Prostate gland (tissue), 2 donors: ENCODE results near the gene TEAD4. TPM values are rescaled to one million over a fixed set of nuclear protein-coding genes. Genes with fewer than 3 reads are reported as not detected.

ENCODE experiments used
- DNase-seq: peaks from one replicate; pipeline ENCODE4 v3.0.0-alpha.2; 2019; ENCODE audit warnings: low spot score
- H3K27ac ChIP-seq, 2 donors: fragments of 200-600 bp; sonication (generic); 2 replicates each; pipeline ENCODE4 v1.5.1; 2017 to 2019
- H3K27me3 ChIP-seq: fragments of 200-600 bp; sonication (generic); replicated peaks from 2 replicates; pipeline ENCODE4 v1.5.1; 2019; ENCODE audit not compliant: insufficient read depth
- H3K36me3 ChIP-seq, 2 donors: fragments of 200-600 bp; sonication (generic); 1 replicate in 1 of 2; 2 replicates in 1 of 2; pipeline versions ENCODE4 v1.5.1 to v1.8.1; 2017 to 2019
- H3K4me1 ChIP-seq: fragments of 200-600 bp; sonication (generic); replicated peaks from 2 replicates; pipeline ENCODE4 v1.5.1; 2019
- H3K4me3 ChIP-seq, 2 donors: fragments of 200-600 bp; sonication (generic); 2 replicates each; pipeline ENCODE4 v1.5.1; 2017 to 2019
- H3K9me3 ChIP-seq: fragments of 200-600 bp; sonication (generic); 2 replicates; pipeline ENCODE4 v1.5.1; 2017
- POLR2A ChIP-seq: fragments of 450-650 bp; IDR thresholded peaks from one replicate; pipeline ENCODE4 v1.6.1; 2016; ENCODE audit warnings: antibody characterized with exemption, mild to moderate bottlenecking
- POLR2AphosphoS5 ChIP-seq: sonication (generic); formaldehyde crosslinking; IDR thresholded peaks from one replicate; pipeline ENCODE4 v1.6.1; 2017; ENCODE audit warnings: antibody characterized with exemption
- WGBS: methylation state at CpG from one replicate; pipeline ENCODE4 v1.1.5; 2018; 5-methylcytosine and 5-hydroxymethylcytosine counted together
- intact Hi-C: fragments of 100-400 bp; cut with DNase I; formaldehyde crosslinking; loops from one replicate; pipeline ENCODE4 v1.14.2; 2022
- total RNA-seq, 2 donors: library from RNA; depleted of rRNA; stranded (reverse); fragments of >200 nt; gene quantifications; one replicate each; pipeline ENCODE4 v1.1.0, GENCODE V29; 2016
- TF ChIP-seq, protein P1 (sequence below), 4 experiments: fragments of 200-600 bp in 2 of 4; fragments of 450-650 bp in 2 of 4; sonication (generic) in 2 of 4; IDR thresholded peaks; 1 replicate in 3 of 4; 2 replicates in 1 of 4; pipeline ENCODE4 v1.5.1; 2016 to 2019; ENCODE audit warnings: antibody characterized with exemption in 4 of 4, mild to moderate bottlenecking in 2 of 4, moderate library complexity in 2 of 4

TEAD4 gene
- total RNA-seq, 2 donors from 2014 or later = 9.9 to 20.9 TPM

GRCh38 chr12:3002646-3003045, 43.4 kb downstream of the TEAD4 start:
- Histone ChIP-seq H3K27ac (no peak overlapping the region), H3K4me1 (no peaks in the 10 kb centered on the region), H3K4me3 (no peak overlapping the region), H3K27me3 (no peaks in the 10 kb centered on the region), H3K36me3 (no peaks in the 10 kb centered on the region), H3K9me3 (no peaks in the 10 kb centered on the region)
- intact Hi-C loops = no loop called here
- 95% methylated on average over 5 of the region's 5 CpGs for WGBS
- TF ChIP-seq, protein P1, sequence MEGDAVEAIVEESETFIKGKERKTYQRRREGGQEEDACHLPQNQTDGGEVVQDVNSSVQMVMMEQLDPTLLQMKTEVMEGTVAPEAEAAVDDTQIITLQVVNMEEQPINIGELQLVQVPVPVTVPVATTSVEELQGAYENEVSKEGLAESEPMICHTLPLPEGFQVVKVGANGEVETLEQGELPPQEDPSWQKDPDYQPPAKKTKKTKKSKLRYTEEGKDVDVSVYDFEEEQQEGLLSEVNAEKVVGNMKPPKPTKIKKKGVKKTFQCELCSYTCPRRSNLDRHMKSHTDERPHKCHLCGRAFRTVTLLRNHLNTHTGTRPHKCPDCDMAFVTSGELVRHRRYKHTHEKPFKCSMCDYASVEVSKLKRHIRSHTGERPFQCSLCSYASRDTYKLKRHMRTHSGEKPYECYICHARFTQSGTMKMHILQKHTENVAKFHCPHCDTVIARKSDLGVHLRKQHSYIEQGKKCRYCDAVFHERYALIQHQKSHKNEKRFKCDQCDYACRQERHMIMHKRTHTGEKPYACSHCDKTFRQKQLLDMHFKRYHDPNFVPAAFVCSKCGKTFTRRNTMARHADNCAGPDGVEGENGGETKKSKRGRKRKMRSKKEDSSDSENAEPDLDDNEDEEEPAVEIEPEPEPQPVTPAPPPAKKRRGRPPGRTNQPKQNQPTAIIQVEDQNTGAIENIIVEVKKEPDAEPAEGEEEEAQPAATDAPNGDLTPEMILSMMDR (IDR thresholded peaks at IDR 0.05) = no peak
- TF ChIP-seq POLR2AphosphoS5 (no peak), POLR2A (no peak)
- no peak for DNase-seq

- no peak for DNase-seq
Observed at GRCh38 chr12:3003357-3003992, 44.3 kb downstream of the TEAD4 start.

DNA sequence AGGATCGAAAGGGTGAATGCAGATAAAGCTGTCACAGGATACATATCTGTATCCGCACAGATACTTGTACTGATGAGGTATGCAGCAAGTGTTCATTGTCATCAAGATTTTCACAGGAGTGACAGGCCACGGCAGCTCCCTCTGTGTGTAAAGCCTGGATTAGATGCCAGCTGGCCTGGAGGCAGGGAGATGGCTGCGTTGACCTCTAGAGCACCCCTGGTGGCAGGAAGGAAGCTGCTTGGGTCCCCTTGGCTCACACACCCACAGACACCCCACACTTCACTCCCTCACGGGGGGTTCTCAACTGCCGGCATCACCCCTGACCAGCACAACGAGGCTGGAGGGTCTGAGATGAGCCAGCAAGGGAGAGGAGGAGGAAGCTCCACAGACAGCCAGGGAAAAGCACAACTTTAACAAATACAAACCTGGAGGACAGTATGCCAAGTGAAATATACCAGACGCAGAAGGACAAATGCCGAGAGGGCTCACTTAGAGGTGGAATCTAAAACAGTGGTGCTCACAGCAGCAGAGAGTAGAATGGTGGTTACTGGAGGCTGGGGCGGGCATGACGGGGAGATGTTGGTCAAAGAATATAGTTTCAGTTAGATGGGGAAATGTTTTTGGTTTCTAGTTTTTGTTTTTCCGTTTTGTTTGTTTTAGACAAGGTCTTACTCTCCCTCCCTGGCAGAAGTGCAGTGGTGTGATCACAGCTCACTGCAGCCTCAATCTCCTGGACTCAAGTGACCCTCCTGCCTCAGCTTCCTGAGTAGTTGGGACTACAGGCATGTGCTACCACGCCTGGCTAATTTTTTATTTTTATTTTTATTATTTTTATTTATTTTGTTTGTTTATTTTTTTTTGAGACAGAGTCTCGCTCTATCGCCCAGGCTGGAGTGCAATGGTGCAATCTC, 45.7 kb downstream of the TEAD4 start:
- Histone ChIP-seq H3K27me3 (no peaks in the 10 kb centered on the region), H3K9me3 (no peaks in the 10 kb centered on the region), H3K4me3 (no peak overlapping the region), H3K4me1 (no peaks in the 10 kb centered on the region), H3K36me3 (no peaks in the 10 kb centered on the region), H3K27ac (no peak overlapping the region)
- TF ChIP-seq, protein P1 (IDR thresholded peaks at IDR 0.05) = no peak
- no peak for TF ChIP-seq POLR2AphosphoS5
- TF ChIP-seq POLR2A = no peak
- intact Hi-C loops = no loop called here
- 58% methylated on average over 15 of the region's 15 CpGs for WGBS
- DNase-seq = no peak

More at GRCh38 chr12:3003357-3003992, 44.3 kb downstream of the TEAD4 start:
- no peak overlapping the region for H3K4me3 ChIP-seq
- H3K27me3 ChIP-seq = no peaks in the 10 kb centered on the region
- TF ChIP-seq, protein P1 (IDR thresholded peaks at IDR 0.05) = no peak
- TF ChIP-seq POLR2AphosphoS5 (no peak), POLR2A (no peak)
- H3K9me3 ChIP-seq = no peaks in the 10 kb centered on the region
- WGBS = 78% methylated on average over 15 of the region's 15 CpGs
- H3K4me1 ChIP-seq = no peaks in the 10 kb centered on the region
- intact Hi-C loops = no loop called here
- no peak overlapping the region for H3K27ac ChIP-seq
- H3K36me3 ChIP-seq = no peaks in the 10 kb centered on the region

DNA sequence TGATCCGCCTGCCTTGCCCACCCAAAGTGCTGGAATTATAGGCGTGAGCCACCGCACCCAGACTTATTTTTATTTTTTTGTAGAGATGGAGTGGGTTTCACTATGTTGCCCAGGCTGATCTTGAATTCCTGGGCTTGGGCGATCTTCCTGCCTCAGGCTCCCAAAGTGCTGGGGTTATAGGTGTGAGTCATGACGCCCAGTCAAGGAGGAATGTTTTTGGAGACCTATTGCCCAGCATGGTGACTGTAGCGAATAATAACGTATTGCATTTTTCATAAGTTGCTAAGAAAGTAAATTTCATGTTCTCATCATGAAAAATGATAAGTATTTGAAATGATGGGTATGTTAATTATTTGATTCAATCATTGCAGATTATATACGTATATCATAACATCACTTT, 46.5 kb downstream of the TEAD4 start:
- 96% methylated on average over 8 of the region's 8 CpGs for WGBS
- intact Hi-C loops = no loop called here
- no peak for DNase-seq
- H3K36me3 ChIP-seq = no peaks in the 10 kb centered on the region
- no peak for TF ChIP-seq POLR2A
- TF ChIP-seq, protein P1 (IDR thresholded peaks at IDR 0.05) = no peak
- TF ChIP-seq POLR2AphosphoS5 = no peak
- no peaks in the 10 kb centered on the region for H3K4me1 ChIP-seq
- no peaks in the 10 kb centered on the region for H3K9me3 ChIP-seq
- H3K4me3 ChIP-seq = no peak overlapping the region
- no peak overlapping the region for H3K27ac ChIP-seq
- H3K27me3 ChIP-seq = no peaks in the 10 kb centered on the region
